Kidney epithelial cell (primary cell): ENCODE results near the gene SLC2A13. TPM values are rescaled to one million over a fixed set of nuclear protein-coding genes. Genes with fewer than 3 reads are reported as not detected.
A peak's percentile ranks its signal among the peaks of the same experiment; 100 is the strongest.

Experiments used
- DNase-seq: peaks from one replicate; pipeline ENCODE4 v3.0.0-alpha.2; 2010; ENCODE audit warnings: low read depth
- H3K27me3 ChIP-seq: 2 replicates; pipeline ENCODE4 v1.6.0; 2011; ENCODE audit warnings: low read length; ENCODE audit not compliant: control insufficient read depth, insufficient read depth
- H3K36me3 ChIP-seq: 2 replicates; pipeline ENCODE4 v1.5.1; 2011; ENCODE audit warnings: low read length; ENCODE audit not compliant: control insufficient read depth, insufficient read depth
- H3K4me3 ChIP-seq: 2 replicates; pipeline ENCODE4 v1.5.1; 2011; ENCODE audit warnings: low read depth, mild to moderate bottlenecking, control low read depth, low read length
- total RNA-seq: library from RNA; depleted of rRNA; stranded (reverse); fragments of >200 nt; gene quantifications from 2 replicates; pipeline ENCODE4 v1.2.3, GENCODE V29; 2015
- TF ChIP-seq, protein P1 (sequence below): IDR thresholded peaks from 2 replicates; pipeline ENCODE4 v1.5.1; 2011; ENCODE audit warnings: mild to moderate bottlenecking, moderate library complexity, low read length, control low read depth, inconsistent platforms; ENCODE audit not compliant: insufficient read depth, poor library complexity, severe bottlenecking

The SLC2A13 gene
- total RNA-seq, 1 donor from 2014 or later = 6.8 TPM

DNA sequence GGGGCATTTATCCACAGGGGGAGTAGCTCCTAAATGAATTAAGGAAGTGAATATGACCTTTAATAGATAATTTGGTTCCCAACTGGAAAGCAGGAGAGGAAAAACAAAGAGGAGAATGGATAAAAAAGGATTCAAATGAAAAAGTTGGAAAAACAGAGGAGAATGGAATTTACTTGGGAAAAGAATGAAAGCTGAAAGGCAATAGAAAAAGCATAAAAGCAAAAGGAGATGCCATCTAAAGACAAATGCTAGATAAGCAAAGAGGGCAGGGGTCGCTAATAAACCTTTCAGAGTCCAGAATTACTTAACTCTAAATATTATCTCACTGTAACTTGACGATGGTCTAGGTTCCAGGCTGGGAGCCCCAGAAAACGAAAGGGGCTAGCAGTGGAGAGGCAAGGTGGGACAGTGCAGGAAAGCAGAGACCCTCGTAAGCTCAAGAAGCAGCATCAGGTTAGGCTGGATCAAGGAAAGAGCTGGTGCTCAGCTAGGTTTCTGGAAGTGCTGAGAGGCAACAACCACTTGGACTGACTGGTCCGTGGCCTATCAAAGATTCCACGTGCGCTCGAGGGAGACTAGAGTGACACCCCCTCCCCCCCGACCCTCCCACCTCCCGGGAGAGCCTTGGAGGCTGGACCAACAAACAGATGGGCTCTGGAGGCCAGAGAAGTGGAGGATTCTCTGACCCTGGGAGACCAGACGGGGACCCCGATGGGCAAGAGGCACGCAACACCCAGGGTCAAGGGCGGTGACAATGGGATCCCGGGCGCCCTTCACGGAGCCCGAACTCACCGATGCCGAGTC, 1.2 kb downstream of the SLC2A13 start:
- TF ChIP-seq, protein P1, sequence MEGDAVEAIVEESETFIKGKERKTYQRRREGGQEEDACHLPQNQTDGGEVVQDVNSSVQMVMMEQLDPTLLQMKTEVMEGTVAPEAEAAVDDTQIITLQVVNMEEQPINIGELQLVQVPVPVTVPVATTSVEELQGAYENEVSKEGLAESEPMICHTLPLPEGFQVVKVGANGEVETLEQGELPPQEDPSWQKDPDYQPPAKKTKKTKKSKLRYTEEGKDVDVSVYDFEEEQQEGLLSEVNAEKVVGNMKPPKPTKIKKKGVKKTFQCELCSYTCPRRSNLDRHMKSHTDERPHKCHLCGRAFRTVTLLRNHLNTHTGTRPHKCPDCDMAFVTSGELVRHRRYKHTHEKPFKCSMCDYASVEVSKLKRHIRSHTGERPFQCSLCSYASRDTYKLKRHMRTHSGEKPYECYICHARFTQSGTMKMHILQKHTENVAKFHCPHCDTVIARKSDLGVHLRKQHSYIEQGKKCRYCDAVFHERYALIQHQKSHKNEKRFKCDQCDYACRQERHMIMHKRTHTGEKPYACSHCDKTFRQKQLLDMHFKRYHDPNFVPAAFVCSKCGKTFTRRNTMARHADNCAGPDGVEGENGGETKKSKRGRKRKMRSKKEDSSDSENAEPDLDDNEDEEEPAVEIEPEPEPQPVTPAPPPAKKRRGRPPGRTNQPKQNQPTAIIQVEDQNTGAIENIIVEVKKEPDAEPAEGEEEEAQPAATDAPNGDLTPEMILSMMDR = no peak
- no peaks in the 10 kb centered on the region for H3K27me3 ChIP-seq
- peak overlapping the region; percentile 58 for H3K4me3 ChIP-seq
- no peaks in the 10 kb centered on the region for H3K36me3 ChIP-seq
- no peak for DNase-seq

DNA sequence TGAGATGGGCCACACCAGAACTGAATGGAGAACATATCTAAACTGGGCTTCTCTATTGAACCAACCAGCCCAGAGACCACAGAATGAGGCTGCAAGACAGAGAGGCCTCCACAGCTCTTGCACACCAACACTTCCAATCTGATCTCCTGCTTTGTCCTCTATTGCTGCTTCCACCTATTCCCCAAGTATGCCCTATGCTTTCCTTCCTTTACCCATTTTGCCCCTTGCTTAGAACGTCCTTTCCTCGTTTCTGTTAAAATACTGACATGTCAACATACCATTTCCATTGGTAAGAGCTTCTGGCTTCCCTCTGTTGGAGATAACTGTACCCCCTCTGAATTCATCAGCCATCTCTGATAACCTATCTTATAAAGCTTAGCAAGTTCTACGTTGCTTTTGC, 2.8 kb downstream of the SLC2A13 start:
- no peak for DNase-seq
- TF ChIP-seq, protein P1 = no peak
- Histone ChIP-seq H3K4me3 (no peak overlapping the region), H3K27me3 (no peaks in the 10 kb centered on the region), H3K36me3 (no peaks in the 10 kb centered on the region)

- Histone ChIP-seq H3K27me3 (no peaks in the 10 kb centered on the region), H3K4me3 (no peak overlapping the region), H3K36me3 (no peaks in the 10 kb centered on the region)
- TF ChIP-seq, protein P1 = no peak
- no peak for DNase-seq
These were observed 4.1 kb downstream of the SLC2A13 start for GRCh38 chr12:40101747-40102146.

GRCh38 chr12:40099423-40099853, 6.4 kb downstream of the SLC2A13 start:
- H3K36me3 ChIP-seq = no peaks in the 10 kb centered on the region
- no peak overlapping the region for H3K4me3 ChIP-seq
- TF ChIP-seq, protein P1 = no peak
- no peak for DNase-seq
- no peaks in the 10 kb centered on the region for H3K27me3 ChIP-seq

GRCh38 chr12:40098406-40099145, 7.3 kb downstream of the SLC2A13 start:
- TF ChIP-seq, protein P1 = no peak
- Histone ChIP-seq H3K4me3 (no peak overlapping the region), H3K36me3 (no peaks in the 10 kb centered on the region), H3K27me3 (no peaks in the 10 kb centered on the region)
- no peak for DNase-seq
